Cardiac atrium fibroblast (primary cell): ENCODE data around the gene ADM5. TPM values are rescaled to one million over a fixed set of nuclear protein-coding genes. Genes with fewer than 3 reads are reported as not detected.

Experiments used
- total RNA-seq: library from RNA; depleted of rRNA; stranded (reverse); fragments of >200 nt; gene quantifications from 2 replicates; pipeline ENCODE4 v1.2.3, GENCODE V29; 2015

The ADM5 gene, protein sequence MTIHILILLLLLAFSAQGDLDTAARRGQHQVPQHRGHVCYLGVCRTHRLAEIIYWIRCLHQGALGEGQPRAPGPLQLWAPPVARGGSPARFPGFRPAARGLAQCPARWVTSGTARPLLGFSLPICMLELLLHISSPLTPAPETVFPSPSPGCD
- 0.72 TPM in 1 of 2 replicates, not detected in the other for total RNA-seq

GRCh38 chr19:49689133-49690078, at the start of gene ADM5:
ADM5 (plus strand) TSS chr19:49689594; CDS start chr19:49689838, 244 bp downstream.

GRCh38 chr19:49640113-49640898, 49.1 kb upstream of the ADM5 start, which contains the start of gene RRAS:
RRAS (minus strand) TSS chr19:49640143; CDS start chr19:49640098, 45 bp downstream.

DNA sequence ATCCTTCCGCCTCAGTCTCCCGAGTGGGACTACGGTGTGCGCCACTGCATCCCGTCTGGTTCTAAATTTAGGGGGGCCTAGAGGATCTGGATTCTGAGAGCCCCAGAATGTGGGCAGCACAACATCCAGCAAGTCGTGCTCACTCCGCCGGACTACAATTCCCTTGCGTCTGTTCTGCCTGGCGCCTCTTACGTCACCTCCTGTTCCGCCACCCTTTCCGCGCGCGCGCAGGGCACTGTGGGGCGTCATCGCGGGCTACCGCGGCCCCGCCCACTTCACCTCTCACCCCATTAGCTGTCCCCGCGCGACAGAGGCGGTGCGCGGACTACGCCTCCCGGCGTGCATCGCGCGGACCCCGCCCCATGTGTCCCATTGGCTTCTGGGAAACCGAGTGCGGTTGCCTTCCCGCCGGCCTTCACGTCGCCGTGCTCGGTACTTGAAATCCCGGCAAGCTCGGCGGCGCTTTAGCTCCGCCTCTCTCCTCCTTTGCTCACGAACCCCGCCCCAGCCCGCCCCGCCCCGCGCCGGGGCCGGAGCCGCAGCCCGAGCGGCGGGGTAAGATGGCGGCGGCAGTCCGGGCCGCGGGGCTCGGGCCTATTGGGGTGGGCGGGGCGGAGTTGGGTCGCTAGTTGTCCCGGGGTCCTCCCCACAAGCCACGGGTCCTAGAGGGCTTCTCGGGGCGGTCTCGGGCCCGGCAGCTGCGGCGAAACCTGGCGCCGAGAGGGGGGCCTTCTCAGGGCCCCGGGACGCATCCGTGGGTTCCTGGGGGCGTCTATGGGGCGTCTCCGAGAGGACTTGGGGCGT, 47.5 kb upstream of the ADM5 start, which contains the start of gene SCAF1:
SCAF1 (plus strand) TSS at position 522 of the 804 bp plus-strand sequence. CDS start 2,818 bp downstream, outside the sequence.

GRCh38 chr19:49665351-49666119, 23.9 kb upstream of the ADM5 start, which contains the start of the genes BCL2L12 and IRF3:
BCL2L12 (plus strand) TSS chr19:49665933; CDS start chr19:49666693, 760 bp downstream.
IRF3 (minus strand) TSS chr19:49665857; CDS start chr19:49664838, 1,019 bp downstream.

DNA sequence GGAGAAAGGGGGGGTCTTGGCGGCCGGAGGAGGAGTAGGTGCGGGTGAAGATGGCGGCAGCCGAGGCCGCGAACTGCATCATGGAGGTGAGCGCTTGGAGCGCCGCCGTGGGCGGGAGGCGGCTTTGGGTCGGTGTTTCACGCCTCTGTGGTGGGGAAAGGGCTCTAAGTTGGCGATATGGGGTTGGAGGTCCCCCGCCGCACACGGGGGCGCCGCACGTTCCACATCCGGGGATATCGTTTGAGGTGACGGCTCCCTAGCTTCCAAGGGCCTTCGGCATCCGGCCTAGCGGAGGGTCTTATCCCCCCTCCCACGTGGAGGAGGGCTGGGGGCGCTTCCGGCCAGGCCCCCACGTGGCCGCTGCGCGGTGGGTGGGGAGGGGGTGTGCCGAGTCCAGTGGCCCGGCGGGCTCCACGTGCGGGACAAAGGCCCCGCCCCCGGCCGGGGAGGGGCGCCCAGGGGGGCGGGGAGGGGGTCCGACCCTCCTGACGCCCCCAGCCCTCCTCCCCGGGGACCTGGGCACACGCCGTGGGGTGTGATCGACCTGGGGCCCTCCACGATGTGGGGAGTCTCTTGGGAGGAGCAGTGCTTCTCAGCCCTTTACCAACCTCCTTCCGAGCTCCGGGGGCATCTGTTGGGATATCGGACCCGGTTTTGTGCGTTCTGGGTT, 12.0 kb upstream of the ADM5 start, which contains the start of gene PRMT1:
PRMT1 (plus strand) TSS at position 41 of the 670 bp plus-strand sequence; CDS start at position 51, 10 bp downstream.

DNA sequence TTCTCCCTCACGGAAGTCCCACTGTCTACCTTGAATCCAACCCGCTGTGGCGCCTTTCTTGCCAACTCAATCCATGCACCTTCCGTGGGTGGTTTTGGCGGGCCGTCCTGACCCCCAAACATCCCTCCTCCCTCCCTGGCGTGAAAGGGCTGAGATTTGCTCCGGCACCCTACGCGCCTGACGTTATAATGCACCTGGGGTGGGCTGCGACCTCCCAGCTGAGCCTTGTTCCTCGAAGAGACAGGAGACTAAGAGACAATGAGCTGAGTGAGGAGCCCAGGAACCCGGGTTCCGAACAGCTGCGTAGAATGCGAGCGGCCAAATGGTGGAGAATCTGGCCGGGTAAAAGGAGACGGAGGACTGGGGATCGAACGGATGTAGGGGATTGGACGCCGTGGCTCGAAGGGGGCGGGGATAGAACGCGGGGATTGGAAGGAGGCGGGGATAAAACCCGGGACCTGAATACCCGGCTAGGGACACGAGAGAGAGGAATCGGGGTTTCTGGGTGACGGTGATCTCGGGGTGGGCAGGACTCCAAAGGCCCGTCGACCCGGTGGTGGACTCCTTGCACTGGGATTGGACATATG, 1.4 kb downstream of the ADM5 start, which contains the start of gene CPT1C:
CPT1C (plus strand) TSS at position 461 of the 587 bp plus-strand sequence. CDS start 1,137 bp downstream, outside the sequence.

Other genes starting within 250 kb of the ADM5 start
- gene SLC17A7, start 248.1 kb upstream of the ADM5 start, total RNA-seq = not detected in 2 replicates
- gene PIH1D1, start 237.8 kb upstream of the ADM5 start, total RNA-seq = 71.0 and 89.9 TPM in 2 replicates
- gene ALDH16A1, start 236.4 kb upstream of the ADM5 start, total RNA-seq = 31.1 and 48.8 TPM in 2 replicates
- gene FLT3LG, start 215.4 kb upstream of the ADM5 start, total RNA-seq = 3.2 and 5.0 TPM in 2 replicates
- gene RPL13A, start 202.0 kb upstream of the ADM5 start, total RNA-seq = 3,850 and 3,885 TPM in 2 replicates
- gene RPS11, start 193.2 kb upstream of the ADM5 start, total RNA-seq = 4,588 and 4,689 TPM in 2 replicates
- 130 and 246 TPM in 2 replicates for gene FCGRT, start 176.9 kb upstream of the ADM5 start, total RNA-seq
- 274 and 377 TPM in 2 replicates for gene RCN3, start 161.6 kb upstream of the ADM5 start, total RNA-seq
- 56.3 and 65.0 TPM in 2 replicates for gene NOSIP, start 109.0 kb upstream of the ADM5 start, total RNA-seq
- not detected in 2 replicates for gene PRRG2, start 108.3 kb upstream of the ADM5 start, total RNA-seq
- 4.4 and 5.2 TPM in 2 replicates for gene PRR12, start 98.4 kb upstream of the ADM5 start, total RNA-seq
- gene RRAS, start 49.5 kb upstream of the ADM5 start, total RNA-seq = 108 and 112 TPM in 2 replicates
- gene SCAF1, start 47.4 kb upstream of the ADM5 start, total RNA-seq = 21.1 and 25.8 TPM in 2 replicates
- gene IRF3, start 23.7 kb upstream of the ADM5 start, total RNA-seq = 52.7 and 69.3 TPM in 2 replicates
- gene BCL2L12, start 23.7 kb upstream of the ADM5 start, total RNA-seq = 7.8 and 12.5 TPM in 2 replicates
- 248 and 251 TPM in 2 replicates for gene PRMT1, start 12.3 kb upstream of the ADM5 start, total RNA-seq
- 8.8 and 11.2 TPM in 2 replicates for gene CPT1C, start 1.5 kb downstream of the ADM5 start, total RNA-seq
- 0.54 and 0.65 TPM in 2 replicates for gene TSKS, start 73.7 kb downstream of the ADM5 start, total RNA-seq
- 189 and 206 TPM in 2 replicates for gene AP2A1, start 77.4 kb downstream of the ADM5 start, total RNA-seq
- 12.2 and 15.2 TPM in 2 replicates for gene FUZ, start 123.7 kb downstream of the ADM5 start, total RNA-seq
- gene MED25, start 128.7 kb downstream of the ADM5 start, total RNA-seq = 20.3 and 20.9 TPM in 2 replicates
- 72.9 and 91.9 TPM in 2 replicates for gene PTOV1, start 161.6 kb downstream of the ADM5 start, total RNA-seq
- gene PNKP, start 178.0 kb downstream of the ADM5 start, total RNA-seq = 25.3 and 57.9 TPM in 2 replicates
- gene AKT1S1, start 187.8 kb downstream of the ADM5 start, total RNA-seq = 23.7 and 28.3 TPM in 2 replicates
- 20.4 and 27.7 TPM in 2 replicates for gene TBC1D17, start 188.1 kb downstream of the ADM5 start, total RNA-seq
- not detected in 2 replicates for gene IL4I1, start 207.3 kb downstream of the ADM5 start, total RNA-seq
- gene ATF5, start 239.6 kb downstream of the ADM5 start, total RNA-seq = 28.0 and 31.4 TPM in 2 replicates
- gene NUP62, start 239.9 kb downstream of the ADM5 start, total RNA-seq = 27.4 and 33.2 TPM in 2 replicates